Retinal pigment epithelial cell (primary cell): Measurements from ENCODE around the gene PFN3.
"Not testable (repeated sequence)": the region's sequence is repeated elsewhere in the genome, so short reads cannot be mapped to it uniquely, and the experiment has no call there.

Experiments
- DNase-seq: peaks from one replicate; pipeline ENCODE4 v3.0.0-alpha.2; 2010; ENCODE audit warnings: low read depth
- H3K4me3 ChIP-seq: 2 replicates; pipeline ENCODE4 v1.5.1; 2011; ENCODE audit warnings: mild to moderate bottlenecking, low read length, control low read depth, moderate library complexity
- TF ChIP-seq, protein P1 (sequence below): conservative IDR thresholded peaks from 2 replicates; pipeline ENCODE4 v1.5.1; 2011; ENCODE audit warnings: low read depth, low read length, control low read depth, inconsistent platforms

The PFN3 gene

GRCh38 chr5:177425801-177426565 lies 25.5 kb upstream of the PFN3 start:
- peak; percentile 100 for DNase-seq
- TF ChIP-seq, protein P1, sequence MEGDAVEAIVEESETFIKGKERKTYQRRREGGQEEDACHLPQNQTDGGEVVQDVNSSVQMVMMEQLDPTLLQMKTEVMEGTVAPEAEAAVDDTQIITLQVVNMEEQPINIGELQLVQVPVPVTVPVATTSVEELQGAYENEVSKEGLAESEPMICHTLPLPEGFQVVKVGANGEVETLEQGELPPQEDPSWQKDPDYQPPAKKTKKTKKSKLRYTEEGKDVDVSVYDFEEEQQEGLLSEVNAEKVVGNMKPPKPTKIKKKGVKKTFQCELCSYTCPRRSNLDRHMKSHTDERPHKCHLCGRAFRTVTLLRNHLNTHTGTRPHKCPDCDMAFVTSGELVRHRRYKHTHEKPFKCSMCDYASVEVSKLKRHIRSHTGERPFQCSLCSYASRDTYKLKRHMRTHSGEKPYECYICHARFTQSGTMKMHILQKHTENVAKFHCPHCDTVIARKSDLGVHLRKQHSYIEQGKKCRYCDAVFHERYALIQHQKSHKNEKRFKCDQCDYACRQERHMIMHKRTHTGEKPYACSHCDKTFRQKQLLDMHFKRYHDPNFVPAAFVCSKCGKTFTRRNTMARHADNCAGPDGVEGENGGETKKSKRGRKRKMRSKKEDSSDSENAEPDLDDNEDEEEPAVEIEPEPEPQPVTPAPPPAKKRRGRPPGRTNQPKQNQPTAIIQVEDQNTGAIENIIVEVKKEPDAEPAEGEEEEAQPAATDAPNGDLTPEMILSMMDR: no peak

GRCh38 chr5:177425196-177425800 lies 24.8 kb upstream of the PFN3 start:
- H3K4me3 ChIP-seq: peak overlapping the region; percentile 68
- TF ChIP-seq, protein P1: no peak
- DNase-seq: no peak

More at GRCh38 chr5:177425801-177426565, 25.5 kb upstream of the PFN3 start:
- peak overlapping the region; percentile 68 for H3K4me3 ChIP-seq

GRCh38 chr5:177423671-177424070 lies 23.2 kb upstream of the PFN3 start:
- H3K4me3 ChIP-seq: no peak overlapping the region
- DNase-seq: no peak
- TF ChIP-seq, protein P1: no peak

- no peak overlapping the region for H3K4me3 ChIP-seq
- TF ChIP-seq, protein P1: no peak
- DNase-seq: no peak
These were observed 20.8 kb upstream of the PFN3 start for GRCh38 chr5:177421062-177421798.

DNA sequence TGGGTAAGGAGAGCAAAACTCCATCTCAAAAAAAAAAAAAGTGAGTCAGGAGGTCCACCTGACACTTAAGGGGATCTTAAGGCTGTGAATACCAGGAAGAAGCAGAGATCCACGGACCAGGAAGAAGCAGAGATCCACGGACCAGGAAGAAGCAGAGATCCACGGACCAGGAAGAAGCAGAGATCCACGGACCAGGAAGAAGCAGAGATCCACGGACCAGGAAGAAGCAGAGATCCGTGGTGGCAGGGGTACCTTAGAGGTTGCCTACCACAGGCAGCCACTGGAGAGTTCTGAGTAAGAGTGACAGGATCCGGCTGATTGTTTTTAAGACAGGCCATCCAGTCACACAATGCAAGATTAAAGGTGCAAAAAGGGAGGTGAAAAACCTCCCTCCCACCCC lies 20.0 kb upstream of the PFN3 start:
- DNase-seq, H3K4me3 ChIP-seq: not testable (repeated sequence)

DNA sequence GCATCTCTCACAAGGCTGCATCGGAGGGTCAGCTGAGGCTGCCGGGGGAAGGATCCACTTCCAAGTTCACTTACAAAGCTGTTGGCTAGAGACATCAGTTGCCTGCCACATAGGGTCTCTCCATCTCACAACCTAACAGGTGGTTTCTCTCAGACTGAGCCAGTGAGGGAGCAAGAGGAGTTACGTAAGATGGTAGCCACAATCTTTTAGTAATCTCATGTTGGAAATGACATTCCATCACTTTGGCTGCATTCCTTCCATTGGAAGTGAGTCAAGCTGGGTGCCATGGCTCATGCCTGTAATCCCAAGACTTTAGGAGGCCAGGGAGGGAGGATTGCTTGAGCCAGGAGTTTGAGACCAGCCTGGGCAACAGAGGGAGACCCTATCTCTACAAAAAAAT lies 18.6 kb upstream of the PFN3 start:
- TF ChIP-seq, protein P1: no peak
- H3K4me3 ChIP-seq: no peak overlapping the region
- DNase-seq: no peak

- not testable (repeated sequence) for H3K4me3 ChIP-seq, DNase-seq
These were observed 16.6 kb upstream of the PFN3 start for GRCh38 chr5:177417081-177417480.

- H3K4me3 ChIP-seq: no peak overlapping the region
- no peak for DNase-seq
- TF ChIP-seq, protein P1: no peak
These were observed 14.0 kb upstream of the PFN3 start for GRCh38 chr5:177414481-177414880.
